ENCODE measurements around the gene NCAPD2. TPM values are rescaled to one million over a fixed set of nuclear protein-coding genes. Genes with fewer than 3 reads are reported as not detected.
"Not testable (repeated sequence)": the region's sequence is repeated elsewhere in the genome, so short reads cannot be mapped to it uniquely, and the experiment has no call there.

Gene NCAPD2
- total RNA-seq, 4 donors from 2014 or later = 17.0 to 29.3 (median 23.0) TPM

GRCh38 chr12:6494968-6495367 is 1.1 kb downstream of the NCAPD2 start:
- H3K9me3 ChIP-seq = no peaks in the 10 kb centered on the region
- peaks cover 0 to 44% (median 5%) of the 10 kb centered on the region in 3 donors for H3K36me3 ChIP-seq
- H3K27ac ChIP-seq = peak overlapping the region in 1 of 4 donors; percentile 95
- peaks cover 0 to 28% (median 20%) of the 10 kb centered on the region in 4 donors for H3K4me1 ChIP-seq
- WGBS, 2 donors = 58 to 61% methylated on average over 1 of the region's 1 CpG
- no peak for TF ChIP-seq CTCF (IDR thresholded peaks at IDR 0.05)
- H3K27me3 ChIP-seq = no peaks in the 10 kb centered on the region
- H3K4me3 ChIP-seq = peak overlapping the region in 1 of 4 donors; percentile 76
- DNase-seq (ENCODE audit: low spot score in 2 of 2) = no peak

GRCh38 chr12:6497291-6497690 is 3.4 kb downstream of the NCAPD2 start:
- not testable (repeated sequence) for H3K9me3 ChIP-seq; H3K4me3 ChIP-seq; DNase-seq (ENCODE audit: low spot score in 2 of 2); H3K27me3 ChIP-seq
- peaks cover 0 to 22% (median 16%) of the 10 kb centered on the region in 4 donors for H3K4me1 ChIP-seq
- peak overlapping the region in 1 of 4 donors; percentile 62 for H3K27ac ChIP-seq
- WGBS, 2 donors = 62 to 65% methylated on average over 3 of the region's 3 CpGs
- peaks cover 0 to 28% (median 5%) of the 10 kb centered on the region in 3 donors for H3K36me3 ChIP-seq

GRCh38 chr12:6500466-6500865 is 6.6 kb downstream of the NCAPD2 start:
- Histone ChIP-seq H3K27me3 (no peaks in the 10 kb centered on the region), H3K27ac (no peak overlapping the region), H3K9me3 (no peaks in the 10 kb centered on the region), H3K4me3 (no peak overlapping the region), H3K36me3 (peaks cover 0 to 40% (median 5%) of the 10 kb centered on the region in 3 donors), H3K4me1 (peaks cover 0 to 3% (median 1%) of the 10 kb centered on the region in 4 donors)
- no peak for TF ChIP-seq POLR2A (IDR thresholded peaks at IDR 0.05)
- TF ChIP-seq CTCF (IDR thresholded peaks at IDR 0.05) = no peak
- no peak for TF ChIP-seq EP300 (IDR thresholded peaks at IDR 0.05)
- no peak for DNase-seq (ENCODE audit: low spot score in 2 of 2)
- WGBS, 2 donors = 68 to 85% methylated on average over 2 of the region's 2 CpGs

GRCh38 chr12:6507102-6507998 is 13.4 kb downstream of the NCAPD2 start:
- 81 to 84% methylated on average over 12 of the region's 12 CpGs for WGBS, 2 donors
- no peak overlapping the region for H3K27ac ChIP-seq

GRCh38 chr12:6508087-6508486 is 14.2 kb downstream of the NCAPD2 start:
- H3K4me1 ChIP-seq = no peaks in the 10 kb centered on the region
- TF ChIP-seq POLR2A (IDR thresholded peaks at IDR 0.05) = no peak
- TF ChIP-seq CTCF (IDR thresholded peaks at IDR 0.05) = no peak
- H3K27me3 ChIP-seq = no peaks in the 10 kb centered on the region
- no peak for DNase-seq (ENCODE audit: low spot score in 2 of 2)
- no peaks in the 10 kb centered on the region for H3K9me3 ChIP-seq
- H3K4me3 ChIP-seq = no peak overlapping the region
- WGBS, 2 donors = 81 to 83% methylated on average over 7 of the region's 7 CpGs
- no peak overlapping the region for H3K27ac ChIP-seq
- H3K36me3 ChIP-seq = peaks cover 0 to 52% (median 4%) of the 10 kb centered on the region in 3 donors

More at GRCh38 chr12:6507102-6507998, 13.4 kb downstream of the NCAPD2 start:
- Histone ChIP-seq H3K4me1 (no peaks in the 10 kb centered on the region), H3K27me3 (no peaks in the 10 kb centered on the region), H3K9me3 (no peaks in the 10 kb centered on the region), H3K36me3 (peaks cover 0 to 45% (median 0%) of the 10 kb centered on the region in 3 donors), H3K4me3 (no peak overlapping the region)
- TF ChIP-seq POLR2A (IDR thresholded peaks at IDR 0.05) (no peak), EP300 (IDR thresholded peaks at IDR 0.05) (no peak), CTCF (IDR thresholded peaks at IDR 0.05) (no peak)
- no peak for DNase-seq (ENCODE audit: low spot score in 2 of 2)
